GM23248 (cell line): ENCODE results near the gene ELAVL2.

ENCODE experiments used
- EZH2 ChIP-seq: fragments of 200-600 bp; sonication (generic); IDR thresholded peaks from 2 replicates; pipeline ENCODE4 v1.6.1; 2018; ENCODE audit warnings: antibody characterized with exemption, mild to moderate bottlenecking; ENCODE audit not compliant: insufficient read depth, poor library complexity, severe bottlenecking
- EZH2phosphoT487 ChIP-seq: fragments of 200-600 bp; sonication (generic); IDR thresholded peaks from 2 replicates; pipeline ENCODE4 v1.6.1; 2018; ENCODE audit warnings: antibody characterized with exemption, moderate library complexity, mild to moderate bottlenecking, low read depth; ENCODE audit not compliant: insufficient read depth

DNA sequence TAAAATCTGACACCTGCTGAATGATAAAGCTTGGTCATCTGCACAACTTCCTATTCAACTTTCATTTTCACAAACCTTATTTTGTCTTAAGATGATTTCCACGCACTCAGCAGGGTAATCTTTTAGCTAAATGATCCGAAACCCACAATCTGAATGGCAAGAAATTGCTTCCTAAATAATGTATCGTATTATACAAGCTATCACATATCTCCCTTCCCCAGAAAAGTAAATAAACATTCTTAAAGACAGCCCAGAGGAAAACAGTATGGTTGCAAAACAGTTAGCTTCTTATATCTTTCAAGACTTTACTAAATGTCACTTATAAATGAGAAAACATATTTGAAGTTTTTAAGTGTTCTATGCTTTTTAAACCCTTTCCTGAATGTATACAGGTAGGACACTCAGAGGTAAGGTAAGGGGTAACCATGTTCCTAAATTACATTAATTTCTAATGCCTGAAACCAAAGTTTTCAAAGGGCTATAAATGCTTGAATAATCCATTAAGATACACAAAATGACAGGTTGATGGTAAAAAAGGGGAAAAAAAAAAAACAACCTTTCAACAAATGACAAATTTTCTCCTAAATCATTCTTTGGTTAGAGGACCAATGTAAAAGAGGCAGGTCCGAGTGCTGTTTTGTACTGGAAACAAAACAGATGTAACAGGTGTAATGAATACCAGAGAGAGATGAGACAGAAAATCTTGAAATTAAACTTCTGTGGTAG, 36.3 kb downstream of the ELAVL2 start:
- TF ChIP-seq EZH2 (no peak), EZH2phosphoT487 (no peak)
